BE2C (cell line): ENCODE measurements around the gene TMEM14C. TPM values are rescaled to one million over a fixed set of nuclear protein-coding genes. Genes with fewer than 3 reads are reported as not detected.

Experiments
- DNase-seq: peaks from one replicate; pipeline ENCODE4 v3.0.0-alpha.2; 2020
- H3K27me3 ChIP-seq: fragments of 250-450 bp; sonication (Bioruptor Pico); 2 replicates; pipeline ENCODE4 v1.5.1; 2020; ENCODE audit warnings: mild to moderate bottlenecking
- H3K36me3 ChIP-seq: fragments of 250-450 bp; sonication (Bioruptor Pico); 2 replicates; pipeline ENCODE4 v1.5.1; 2020; ENCODE audit warnings: mild to moderate bottlenecking
- H3K4me1 ChIP-seq: fragments of 250-450 bp; sonication (Bioruptor Pico); 2 replicates; pipeline ENCODE4 v1.5.1; 2020
- H3K4me3 ChIP-seq: 2 replicates; pipeline ENCODE4 v1.5.1; 2011; ENCODE audit warnings: low read depth, low read length
- H3K9me3 ChIP-seq: fragments of 250-450 bp; sonication (Bioruptor Pico); 2 replicates; pipeline ENCODE4 v1.5.1; 2020
- CTCF ChIP-seq: IDR thresholded peaks from 2 replicates; pipeline ENCODE4 v1.5.1; 2012; ENCODE audit warnings: mild to moderate bottlenecking, low read depth, low read length
- polyA plus RNA-seq: library from polyadenylated mRNA; unstranded; fragments of >200 nt; gene quantifications from one replicate; pipeline ENCODE4 v1.2.1, GENCODE V29; 2012; ENCODE audit warnings: low read depth, missing spikeins; ENCODE audit not compliant: insufficient read length, insufficient read depth

The TMEM14C gene
- polyA plus RNA-seq = 33.3 TPM

- DNase-seq = peak; percentile 98
- peaks cover 7% of the 10 kb centered on the region for H3K4me1 ChIP-seq
- no peaks in the 10 kb centered on the region; the same call in 1 of the 2 replicates for H3K9me3 ChIP-seq
- peaks cover 4% of the 10 kb centered on the region for H3K36me3 ChIP-seq
- H3K4me3 ChIP-seq = peak within 1 kb of the TSS; percentile 85
- no peaks in the 10 kb centered on the region for H3K27me3 ChIP-seq
- TF ChIP-seq CTCF = no peak
These were observed at the start of gene TMEM14C for GRCh38 chr6:10722820-10723566. TSS of gene TMEM14C (plus strand) at chr6:10723070. CDS start at chr6:10724614, 1,544 bp downstream.

GRCh38 chr6:10676403-10676802 is 46.5 kb upstream of the TMEM14C start:
- Histone ChIP-seq H3K4me1 (no peaks in the 10 kb centered on the region), H3K27me3 (no peaks in the 10 kb centered on the region), H3K36me3 (no peaks in the 10 kb centered on the region), H3K4me3 (no peak overlapping the region), H3K9me3 (no peaks in the 10 kb centered on the region)
- no peak for TF ChIP-seq CTCF
- DNase-seq = peak; percentile 42

- no peak for TF ChIP-seq CTCF
- Histone ChIP-seq H3K4me3 (no peak overlapping the region), H3K27me3 (no peaks in the 10 kb centered on the region), H3K9me3 (no peaks in the 10 kb centered on the region), H3K4me1 (no peaks in the 10 kb centered on the region), H3K36me3 (no peaks in the 10 kb centered on the region)
- no peak for DNase-seq
These were observed 44.4 kb upstream of the TMEM14C start for GRCh38 chr6:10678456-10678855.

- H3K27me3 ChIP-seq = peaks cover 7% of the 10 kb centered on the region; the same call in 1 of the 2 replicates
- no peaks in the 10 kb centered on the region for H3K4me1 ChIP-seq
- H3K4me3 ChIP-seq = no peak overlapping the region
- H3K36me3 ChIP-seq = no peaks in the 10 kb centered on the region
- no peaks in the 10 kb centered on the region for H3K9me3 ChIP-seq
- no peak for DNase-seq
- no peak for TF ChIP-seq CTCF
These were observed 41.1 kb upstream of the TMEM14C start for GRCh38 chr6:10681795-10682194.

- Histone ChIP-seq H3K36me3 (no peaks in the 10 kb centered on the region), H3K9me3 (no peaks in the 10 kb centered on the region), H3K27me3 (peaks cover 12% of the 10 kb centered on the region), H3K4me1 (no peaks in the 10 kb centered on the region), H3K4me3 (no peak overlapping the region)
- no peak for TF ChIP-seq CTCF
- DNase-seq = no peak
These were observed 40.4 kb upstream of the TMEM14C start for GRCh38 chr6:10682355-10682988.

- no peak for TF ChIP-seq CTCF
- H3K9me3 ChIP-seq = no peaks in the 10 kb centered on the region
- H3K4me1 ChIP-seq = no peaks in the 10 kb centered on the region
- no peak for DNase-seq
- no peaks in the 10 kb centered on the region for H3K36me3 ChIP-seq
- peaks cover 22% of the 10 kb centered on the region for H3K27me3 ChIP-seq
- H3K4me3 ChIP-seq = no peak overlapping the region
These were observed 38.3 kb upstream of the TMEM14C start for GRCh38 chr6:10684618-10685017.
